Kidney epithelial cell (primary cell): ENCODE measurements around the gene PIP4P1. TPM values are rescaled to one million over a fixed set of nuclear protein-coding genes. Genes with fewer than 3 reads are reported as not detected.

Experiments used
- DNase-seq: peaks from one replicate; pipeline ENCODE4 v3.0.0-alpha.2; 2010; ENCODE audit warnings: low read depth
- H3K27me3 ChIP-seq: 2 replicates; pipeline ENCODE4 v1.6.0; 2011; ENCODE audit warnings: low read length; ENCODE audit not compliant: control insufficient read depth, insufficient read depth
- H3K36me3 ChIP-seq: 2 replicates; pipeline ENCODE4 v1.5.1; 2011; ENCODE audit warnings: low read length; ENCODE audit not compliant: control insufficient read depth, insufficient read depth
- H3K4me3 ChIP-seq: 2 replicates; pipeline ENCODE4 v1.5.1; 2011; ENCODE audit warnings: low read depth, mild to moderate bottlenecking, control low read depth, low read length
- total RNA-seq: library from RNA; depleted of rRNA; stranded (reverse); fragments of >200 nt; gene quantifications from 2 replicates; pipeline ENCODE4 v1.2.3, GENCODE V29; 2015
- TF ChIP-seq, protein P1 (sequence below): IDR thresholded peaks from 2 replicates; pipeline ENCODE4 v1.5.1; 2011; ENCODE audit warnings: mild to moderate bottlenecking, moderate library complexity, low read length, control low read depth, inconsistent platforms; ENCODE audit not compliant: insufficient read depth, poor library complexity, severe bottlenecking

The PIP4P1 gene
- total RNA-seq, 1 donor from 2014 or later = 25.1 TPM

DNA sequence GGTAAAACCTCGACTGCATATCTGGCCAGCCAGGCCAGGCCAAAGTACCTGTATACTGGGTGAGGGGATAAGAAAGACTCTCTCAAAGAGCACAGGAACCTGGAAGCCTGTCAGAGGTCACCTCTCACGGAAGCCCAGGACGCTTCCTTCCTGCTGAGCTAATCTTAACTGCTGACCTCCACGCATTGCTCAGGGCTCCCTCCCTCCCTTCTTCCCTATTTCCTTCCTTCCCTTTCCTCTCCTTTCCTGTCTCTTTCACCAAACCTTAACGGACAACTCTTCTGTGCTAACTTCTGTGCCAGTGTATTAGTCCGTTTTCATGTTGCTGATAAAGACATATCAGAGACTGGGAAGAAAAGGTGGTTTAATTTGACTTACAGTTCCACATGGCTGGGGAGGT, 29.3 kb upstream of the PIP4P1 start:
- H3K36me3 ChIP-seq = no peaks in the 10 kb centered on the region
- H3K4me3 ChIP-seq = no peak overlapping the region
- TF ChIP-seq, protein P1, sequence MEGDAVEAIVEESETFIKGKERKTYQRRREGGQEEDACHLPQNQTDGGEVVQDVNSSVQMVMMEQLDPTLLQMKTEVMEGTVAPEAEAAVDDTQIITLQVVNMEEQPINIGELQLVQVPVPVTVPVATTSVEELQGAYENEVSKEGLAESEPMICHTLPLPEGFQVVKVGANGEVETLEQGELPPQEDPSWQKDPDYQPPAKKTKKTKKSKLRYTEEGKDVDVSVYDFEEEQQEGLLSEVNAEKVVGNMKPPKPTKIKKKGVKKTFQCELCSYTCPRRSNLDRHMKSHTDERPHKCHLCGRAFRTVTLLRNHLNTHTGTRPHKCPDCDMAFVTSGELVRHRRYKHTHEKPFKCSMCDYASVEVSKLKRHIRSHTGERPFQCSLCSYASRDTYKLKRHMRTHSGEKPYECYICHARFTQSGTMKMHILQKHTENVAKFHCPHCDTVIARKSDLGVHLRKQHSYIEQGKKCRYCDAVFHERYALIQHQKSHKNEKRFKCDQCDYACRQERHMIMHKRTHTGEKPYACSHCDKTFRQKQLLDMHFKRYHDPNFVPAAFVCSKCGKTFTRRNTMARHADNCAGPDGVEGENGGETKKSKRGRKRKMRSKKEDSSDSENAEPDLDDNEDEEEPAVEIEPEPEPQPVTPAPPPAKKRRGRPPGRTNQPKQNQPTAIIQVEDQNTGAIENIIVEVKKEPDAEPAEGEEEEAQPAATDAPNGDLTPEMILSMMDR = no peak
- no peak for DNase-seq
- no peaks in the 10 kb centered on the region for H3K27me3 ChIP-seq

DNA sequence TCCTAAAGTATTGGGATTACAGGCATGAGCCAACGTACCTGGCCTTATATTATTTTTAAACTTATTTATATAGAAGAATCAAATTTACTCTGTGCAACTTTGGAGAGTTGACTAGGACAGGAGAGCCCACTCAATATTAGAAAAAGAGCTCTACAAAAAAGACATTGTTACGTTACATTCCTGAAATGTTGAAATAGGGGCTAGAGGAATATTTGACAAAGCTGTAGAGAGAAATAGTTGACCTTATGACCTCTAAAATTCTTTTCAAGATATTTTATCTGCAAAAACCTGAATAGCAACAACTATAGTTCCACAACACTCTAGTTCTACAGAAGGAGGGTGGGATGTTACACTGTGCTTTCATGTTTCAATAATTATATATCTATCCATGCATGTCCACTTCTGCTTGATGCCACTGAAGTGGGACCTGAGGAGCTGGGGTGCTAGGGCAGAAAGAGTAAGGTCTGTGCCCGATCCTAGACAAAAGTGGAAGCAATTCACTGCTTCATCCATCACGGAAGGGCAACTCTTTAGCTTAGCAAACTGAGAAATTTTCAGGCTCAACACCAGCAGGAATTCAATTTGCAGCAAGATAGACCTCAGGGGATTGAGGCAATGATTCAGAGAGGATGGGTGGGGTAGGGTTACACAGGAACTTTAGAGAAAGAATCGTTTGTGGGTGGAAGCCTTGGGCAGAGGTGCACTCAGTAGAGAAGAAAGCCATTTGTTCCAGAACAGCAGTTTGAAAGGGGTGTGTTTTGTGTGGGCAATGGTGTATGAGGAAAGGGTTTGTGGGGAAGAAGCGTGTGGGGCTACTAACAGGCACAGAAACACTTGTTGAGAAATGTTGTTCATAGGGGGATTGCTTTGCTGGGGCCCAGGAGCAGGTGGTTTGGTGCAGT, 28.1 kb upstream of the PIP4P1 start:
- no peak for DNase-seq
- TF ChIP-seq, protein P1 = no peak
- H3K4me3 ChIP-seq = no peak overlapping the region

DNA sequence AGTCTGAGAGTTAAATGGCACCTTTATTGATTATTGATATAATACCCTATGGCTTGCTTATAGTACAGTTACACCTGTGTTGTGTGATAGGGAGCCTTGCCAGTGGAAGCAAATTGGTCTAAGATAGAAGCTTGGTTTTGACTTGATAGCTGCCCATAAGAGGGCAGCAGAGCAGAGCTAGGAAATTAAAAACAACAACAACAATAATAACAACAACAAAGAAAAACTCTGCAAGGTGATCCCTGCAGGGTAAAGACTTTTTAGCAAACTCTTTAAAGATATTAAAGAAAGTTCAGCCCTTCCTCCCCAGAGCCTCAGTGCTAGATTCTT, 26.1 kb upstream of the PIP4P1 start:
- Histone ChIP-seq H3K27me3 (no peaks in the 10 kb centered on the region), H3K4me3 (no peak overlapping the region), H3K36me3 (no peaks in the 10 kb centered on the region)
- TF ChIP-seq, protein P1 = no peak
- DNase-seq = no peak

More for the DNA sequence above, 28.1 kb upstream of the PIP4P1 start:
- H3K27me3 ChIP-seq = no peaks in the 10 kb centered on the region
- no peaks in the 10 kb centered on the region for H3K36me3 ChIP-seq

DNA sequence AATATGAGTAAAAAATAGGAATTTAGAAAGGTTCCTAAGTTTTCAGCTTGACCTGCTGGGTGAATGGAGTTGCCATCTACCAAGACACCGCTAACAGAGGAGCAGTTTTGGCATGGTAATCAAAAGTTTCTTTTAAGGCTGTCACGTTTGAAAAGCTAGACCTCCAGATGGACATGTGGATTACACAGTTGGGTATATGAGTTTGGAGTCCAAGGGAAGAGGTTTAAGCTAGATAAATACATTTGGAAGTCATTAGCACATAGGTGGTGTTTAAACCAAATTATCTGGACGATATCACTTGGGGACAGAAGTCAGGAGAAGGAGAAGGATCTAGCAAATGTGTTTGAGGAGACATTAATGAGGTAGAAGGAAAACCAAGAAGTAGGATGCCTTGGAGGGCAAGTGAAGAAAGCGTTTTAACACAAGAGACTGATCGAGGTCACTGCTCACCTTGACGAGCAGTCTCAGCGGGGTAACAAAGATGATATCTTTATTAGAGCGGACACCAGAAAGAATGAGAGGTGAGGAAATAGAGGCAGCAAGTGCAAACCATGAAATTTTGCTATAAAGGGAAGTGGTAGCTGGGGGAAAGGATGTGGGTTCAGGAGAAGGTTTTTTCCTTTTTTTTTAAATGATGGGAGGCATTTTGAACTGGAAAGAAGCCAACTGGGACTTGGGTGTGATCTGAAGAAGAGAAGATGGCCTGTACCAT, 25.6 kb upstream of the PIP4P1 start:
- Histone ChIP-seq H3K36me3 (no peaks in the 10 kb centered on the region), H3K4me3 (no peak overlapping the region), H3K27me3 (no peaks in the 10 kb centered on the region)
- TF ChIP-seq, protein P1 = no peak
- no peak for DNase-seq

DNA sequence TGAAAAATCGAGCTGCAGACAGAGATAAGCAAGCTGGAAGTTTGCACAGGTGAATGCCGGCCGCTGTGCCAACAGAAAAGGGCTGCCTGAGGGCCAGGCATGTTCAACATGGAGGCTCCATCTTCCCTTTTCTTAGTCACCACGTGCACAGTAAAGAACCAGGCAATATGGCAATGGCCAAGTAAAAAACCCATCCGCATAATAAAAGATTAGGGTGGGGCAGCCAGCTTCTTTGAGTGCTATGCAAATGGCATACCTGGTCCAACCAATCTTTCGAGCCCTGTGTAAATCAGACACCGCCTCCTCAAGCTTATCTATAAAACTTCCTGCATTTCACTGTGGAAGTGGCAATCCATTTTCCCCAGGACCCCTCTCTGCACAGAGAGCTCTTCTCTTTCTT, 24.7 kb upstream of the PIP4P1 start:
- TF ChIP-seq, protein P1 = no peak
- H3K27me3 ChIP-seq = no peaks in the 10 kb centered on the region
- no peak for DNase-seq
- no peaks in the 10 kb centered on the region for H3K36me3 ChIP-seq
- no peak overlapping the region for H3K4me3 ChIP-seq
